ENCODE data around the gene CCDC57. TPM values are rescaled to one million over a fixed set of nuclear protein-coding genes. Genes with fewer than 3 reads are reported as not detected.

CCDC57 gene
- polyA plus RNA-seq, 5 donors: 42.5 to 68.9 (median 64.8) TPM

GRCh38 chr17:82236142-82236971 is 23.7 kb upstream of the CCDC57 start:
- DNase-seq: peak in 1 of 2 donors; percentile 69

- DNase-seq: no peak
Observed at GRCh38 chr17:82235775-82236141, 23.1 kb upstream of the CCDC57 start.

GRCh38 chr17:82235056-82235774 is 22.6 kb upstream of the CCDC57 start:
- DNase-seq: no peak

- no peak for DNase-seq
Observed at GRCh38 chr17:82234211-82235055, 21.8 kb upstream of the CCDC57 start.

GRCh38 chr17:82232876-82233785 is 20.5 kb upstream of the CCDC57 start:
- no peak for DNase-seq

- DNase-seq: no peak
Observed at GRCh38 chr17:82232322-82232820, 19.7 kb upstream of the CCDC57 start.

- DNase-seq: peak; percentile 70 to 78
Observed at GRCh38 chr17:82231562-82232321, 19.1 kb upstream of the CCDC57 start.

- no peak for DNase-seq
Observed at GRCh38 chr17:82231312-82231561, 18.6 kb upstream of the CCDC57 start.

GRCh38 chr17:82230609-82231311 is 18.1 kb upstream of the CCDC57 start:
- DNase-seq: peak; percentile 88 to 89

GRCh38 chr17:82229698-82230608 is 17.3 kb upstream of the CCDC57 start:
- DNase-seq: peak in 1 of 2 donors; percentile 23

GRCh38 chr17:82228842-82229697 is 16.4 kb upstream of the CCDC57 start, which contains the start of gene SLC16A3:
Gene SLC16A3, plus strand, starts transcription at chr17:82229042. Its CDS starts 6,967 bp downstream, at chr17:82236009.
- peak in 1 of 2 donors; percentile 56 for DNase-seq

- peak in 1 of 2 donors; percentile 39 for DNase-seq
Observed at GRCh38 chr17:82228278-82228841, 15.7 kb upstream of the CCDC57 start.

- no peak for DNase-seq
Observed at GRCh38 chr17:82227629-82228277, 15.1 kb upstream of the CCDC57 start.

GRCh38 chr17:82226809-82227628 is 14.4 kb upstream of the CCDC57 start:
- no peak for DNase-seq

- DNase-seq: no peak
Observed at GRCh38 chr17:82226146-82226808, 13.6 kb upstream of the CCDC57 start.
